Measurements from ENCODE around the gene NDST3.
A peak's percentile ranks its signal among the peaks of the same experiment; 100 is the strongest.
"Not testable (repeated sequence)": the region's sequence is repeated elsewhere in the genome, so short reads cannot be mapped to it uniquely, and the experiment has no call there.

The NDST3 gene

DNA sequence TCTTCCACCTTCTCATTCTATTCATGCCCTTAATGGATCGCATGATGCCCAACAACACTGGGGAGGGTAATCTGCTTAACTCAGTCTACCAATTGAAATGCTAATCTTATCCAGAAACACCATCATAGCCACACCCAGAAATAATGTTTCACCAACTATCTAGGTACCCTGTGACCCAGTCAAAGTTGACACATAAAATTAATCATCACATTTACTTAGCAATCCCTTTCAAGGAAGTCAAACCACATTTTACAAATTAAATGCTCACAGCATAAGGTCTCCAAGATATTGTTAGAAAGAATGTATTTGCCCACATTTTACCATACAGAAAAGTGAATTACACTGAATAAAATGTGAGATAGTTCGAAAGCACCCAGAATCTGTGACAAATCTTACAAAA, 226.0 kb downstream of the NDST3 start:
- Histone ChIP-seq H3K4me1 (ENCODE audit: control insufficient read depth, insufficient read depth, low read length) (no peaks in the 10 kb centered on the region), H3K27me3 (ENCODE audit: control insufficient read depth, insufficient read depth, low read length) (peaks cover 3% of the 10 kb centered on the region), H3K4me3 (ENCODE audit: low read depth, low read length) (no peak overlapping the region), H3K9me3 (ENCODE audit: control insufficient read depth, insufficient read depth, low read length) (no peaks in the 10 kb centered on the region), H3K36me3 (ENCODE audit: control insufficient read depth, insufficient read depth, low read length) (no peaks in the 10 kb centered on the region), H3K9ac (ENCODE audit: low read depth, low read length) (no peak overlapping the region)

DNA sequence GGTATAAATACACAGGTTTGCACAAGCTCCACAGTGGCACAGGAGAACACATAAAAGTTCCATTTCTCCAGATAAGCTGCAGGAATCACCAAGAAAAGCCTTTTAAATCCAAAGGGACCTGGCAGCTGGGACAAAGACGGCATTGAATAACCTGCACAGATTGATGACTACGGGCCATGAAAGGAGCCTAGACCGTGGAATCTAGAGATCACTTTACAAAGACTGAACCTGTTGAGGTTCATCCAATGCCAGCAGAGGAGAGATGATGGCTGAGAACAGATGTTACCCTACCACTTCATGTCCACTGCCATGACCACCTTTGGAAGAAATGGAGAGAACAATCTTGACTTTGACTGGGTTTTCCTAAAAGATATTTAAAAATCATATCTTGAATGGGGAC, 229.8 kb downstream of the NDST3 start:
- Histone ChIP-seq H3K36me3 (ENCODE audit: control insufficient read depth, insufficient read depth, low read length) (no peaks in the 10 kb centered on the region), H3K9ac (ENCODE audit: low read depth, low read length) (no peak overlapping the region), H3K4me3 (ENCODE audit: low read depth, low read length) (no peak overlapping the region), H3K9me3 (ENCODE audit: control insufficient read depth, insufficient read depth, low read length) (no peaks in the 10 kb centered on the region), H3K27me3 (ENCODE audit: control insufficient read depth, insufficient read depth, low read length) (peaks cover 3% of the 10 kb centered on the region), H3K4me1 (ENCODE audit: control insufficient read depth, insufficient read depth, low read length) (no peaks in the 10 kb centered on the region)

DNA sequence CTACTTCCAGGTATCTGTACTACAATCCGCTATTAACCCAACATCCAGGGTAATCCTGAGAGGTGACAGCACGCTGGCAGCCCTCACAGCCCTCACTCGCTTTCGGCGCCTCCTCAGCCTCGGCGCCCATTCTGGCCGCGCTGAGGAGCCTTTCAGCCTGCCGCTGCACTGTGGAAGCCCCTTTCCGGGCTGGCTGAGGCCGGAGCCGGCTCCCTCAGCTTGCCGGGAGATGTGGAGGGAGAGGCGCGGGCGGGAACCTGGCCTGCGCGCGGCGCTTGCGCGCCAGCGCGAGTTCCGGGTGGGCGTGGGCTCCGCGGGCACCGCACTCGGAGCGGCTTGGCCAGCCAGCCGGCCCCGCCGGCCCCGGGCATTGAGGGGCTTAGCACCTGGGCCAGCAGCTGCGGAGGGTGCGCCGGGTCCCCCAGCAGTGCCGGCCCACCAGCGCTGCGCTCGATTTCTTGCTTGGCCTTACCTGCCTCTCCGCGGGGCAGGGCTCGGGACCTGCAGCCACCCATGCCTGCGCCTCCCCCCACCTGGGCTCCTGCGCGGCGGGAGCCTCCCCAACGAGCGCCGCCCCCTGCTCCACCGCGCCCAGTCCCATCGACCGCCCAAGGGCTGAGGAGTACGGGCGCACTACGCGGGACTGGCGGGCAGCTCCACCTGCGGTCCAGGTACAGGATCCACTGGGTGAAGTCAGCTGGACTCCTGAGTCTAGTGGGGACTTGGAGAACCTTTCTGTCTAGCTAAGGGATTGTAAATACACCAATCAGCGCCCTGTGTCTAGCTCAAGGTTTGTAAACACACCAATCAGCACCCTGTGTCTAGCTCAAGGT, 231.2 kb downstream of the NDST3 start:
- no peaks in the 10 kb centered on the region for H3K4me1 ChIP-seq (ENCODE audit: control insufficient read depth, insufficient read depth, low read length)
- H3K9me3 ChIP-seq (ENCODE audit: control insufficient read depth, insufficient read depth, low read length): no peaks in the 10 kb centered on the region
- H3K4me3 ChIP-seq (ENCODE audit: low read depth, low read length): peak overlapping the region; percentile 50
- H3K36me3 ChIP-seq (ENCODE audit: control insufficient read depth, insufficient read depth, low read length): no peaks in the 10 kb centered on the region
- H3K9ac ChIP-seq (ENCODE audit: low read depth, low read length): peak overlapping the region; percentile 37
- H3K27me3 ChIP-seq (ENCODE audit: control insufficient read depth, insufficient read depth, low read length): peaks cover 3% of the 10 kb centered on the region

DNA sequence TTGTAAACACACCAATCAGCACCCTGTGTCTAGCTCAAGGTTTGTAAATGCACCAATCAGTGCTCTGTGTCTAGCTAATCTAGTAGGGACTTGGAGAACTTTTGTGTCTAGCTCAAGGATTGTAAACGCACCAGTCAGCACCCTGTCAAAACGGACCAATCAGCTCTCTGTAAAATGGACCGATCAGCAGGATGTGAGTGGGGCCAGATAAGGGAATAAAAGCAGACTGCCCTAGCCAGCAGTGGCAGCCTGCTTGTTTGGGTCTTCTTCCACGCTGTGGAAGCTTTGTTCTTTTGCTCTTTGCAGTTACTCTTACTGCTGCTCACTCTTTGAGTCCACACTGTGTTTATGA, 231.8 kb downstream of the NDST3 start:
- not testable (repeated sequence) for H3K4me1 ChIP-seq (ENCODE audit: control insufficient read depth, insufficient read depth, low read length); H3K4me3 ChIP-seq (ENCODE audit: low read depth, low read length); H3K27me3 ChIP-seq (ENCODE audit: control insufficient read depth, insufficient read depth, low read length); H3K36me3 ChIP-seq (ENCODE audit: control insufficient read depth, insufficient read depth, low read length); H3K9me3 ChIP-seq (ENCODE audit: control insufficient read depth, insufficient read depth, low read length); H3K9ac ChIP-seq (ENCODE audit: low read depth, low read length)

DNA sequence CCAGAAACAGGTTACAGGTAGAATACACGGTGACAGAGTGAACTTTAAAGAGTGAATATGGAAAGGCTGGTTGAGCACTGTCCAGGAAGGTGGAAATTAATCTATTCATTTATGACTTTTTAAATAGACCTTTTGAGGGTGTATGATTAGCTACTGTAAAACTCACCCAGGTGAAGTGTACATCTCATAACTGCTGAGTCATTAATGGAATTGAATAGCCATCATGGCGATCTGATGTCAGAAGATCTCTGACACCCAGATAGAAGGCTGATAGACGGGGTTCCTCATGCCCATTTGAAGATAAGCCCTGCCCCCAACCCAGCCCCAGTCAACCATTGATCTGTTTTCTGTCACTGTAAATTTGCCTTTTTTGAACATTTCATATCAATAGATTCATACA, 234.5 kb downstream of the NDST3 start:
- no peak overlapping the region for H3K4me3 ChIP-seq (ENCODE audit: low read depth, low read length)
- H3K9ac ChIP-seq (ENCODE audit: low read depth, low read length): no peak overlapping the region
- no peaks in the 10 kb centered on the region for H3K9me3 ChIP-seq (ENCODE audit: control insufficient read depth, insufficient read depth, low read length)
- no peaks in the 10 kb centered on the region for H3K4me1 ChIP-seq (ENCODE audit: control insufficient read depth, insufficient read depth, low read length)
- H3K36me3 ChIP-seq (ENCODE audit: control insufficient read depth, insufficient read depth, low read length): no peaks in the 10 kb centered on the region
- peaks cover 3% of the 10 kb centered on the region for H3K27me3 ChIP-seq (ENCODE audit: control insufficient read depth, insufficient read depth, low read length)

DNA sequence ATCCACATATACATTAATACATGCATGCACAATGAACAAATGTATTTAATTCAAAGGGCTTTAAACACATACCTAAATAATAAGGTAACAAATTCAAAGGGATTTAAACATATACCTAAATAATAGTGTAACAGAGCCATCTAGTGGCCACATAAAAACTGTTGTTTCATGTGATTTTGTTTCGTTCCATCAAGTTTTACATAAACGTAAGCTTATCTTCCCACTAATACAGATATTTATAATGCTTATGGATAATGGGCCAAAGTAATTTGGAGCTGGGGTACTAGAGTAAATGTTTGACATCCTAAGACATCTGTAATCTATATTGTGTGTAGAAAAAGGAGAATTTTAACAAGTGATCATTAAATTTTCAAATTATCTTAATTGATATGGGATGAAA, 236.2 kb downstream of the NDST3 start:
- H3K27me3 ChIP-seq (ENCODE audit: control insufficient read depth, insufficient read depth, low read length): no peaks in the 10 kb centered on the region
- no peak overlapping the region for H3K4me3 ChIP-seq (ENCODE audit: low read depth, low read length)
- H3K4me1 ChIP-seq (ENCODE audit: control insufficient read depth, insufficient read depth, low read length): no peaks in the 10 kb centered on the region
- H3K9ac ChIP-seq (ENCODE audit: low read depth, low read length): no peak overlapping the region
- no peaks in the 10 kb centered on the region for H3K9me3 ChIP-seq (ENCODE audit: control insufficient read depth, insufficient read depth, low read length)
- H3K36me3 ChIP-seq (ENCODE audit: control insufficient read depth, insufficient read depth, low read length): no peaks in the 10 kb centered on the region

DNA sequence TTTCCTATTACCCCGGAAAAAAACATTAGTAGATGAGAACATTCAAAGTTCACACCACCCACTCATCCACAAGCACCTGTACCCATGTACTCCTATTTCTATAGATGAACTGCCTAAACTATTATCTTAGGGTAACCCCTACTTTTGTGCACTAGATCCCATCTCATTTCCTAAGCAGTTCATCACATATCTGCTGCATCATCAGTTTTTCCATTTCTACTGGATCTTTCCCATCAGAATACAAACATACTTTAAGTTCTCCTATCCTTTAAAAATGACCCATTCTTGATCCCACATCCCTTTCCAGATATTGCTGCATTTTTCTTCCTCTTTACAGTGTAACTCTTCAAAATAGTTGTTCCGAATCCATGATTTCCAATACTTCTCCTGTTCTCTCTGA, 237.5 kb downstream of the NDST3 start:
- no peaks in the 10 kb centered on the region for H3K36me3 ChIP-seq (ENCODE audit: control insufficient read depth, insufficient read depth, low read length)
- no peaks in the 10 kb centered on the region for H3K4me1 ChIP-seq (ENCODE audit: control insufficient read depth, insufficient read depth, low read length)
- no peak overlapping the region for H3K4me3 ChIP-seq (ENCODE audit: low read depth, low read length)
- H3K9me3 ChIP-seq (ENCODE audit: control insufficient read depth, insufficient read depth, low read length): no peaks in the 10 kb centered on the region
- no peaks in the 10 kb centered on the region for H3K27me3 ChIP-seq (ENCODE audit: control insufficient read depth, insufficient read depth, low read length)
- no peak overlapping the region for H3K9ac ChIP-seq (ENCODE audit: low read depth, low read length)

DNA sequence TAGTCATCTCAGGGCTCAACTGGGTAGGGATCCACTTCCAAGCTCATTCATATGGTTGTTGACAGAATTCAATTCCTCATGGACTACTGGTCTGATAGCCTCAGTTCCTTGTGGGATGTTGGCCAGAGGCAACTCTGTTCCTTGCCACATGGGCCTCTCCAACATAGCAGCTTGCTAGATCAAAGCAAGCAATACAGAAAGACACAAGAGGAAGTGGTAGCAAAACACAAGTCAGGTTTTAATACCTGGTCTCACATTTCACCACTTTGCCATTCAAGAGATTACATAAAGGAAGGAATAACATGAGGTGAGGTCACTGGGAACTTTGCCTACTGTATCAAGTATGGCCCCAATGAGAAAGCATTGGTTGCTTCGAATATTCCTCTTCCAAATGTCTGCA, 239.4 kb downstream of the NDST3 start:
- no peaks in the 10 kb centered on the region for H3K27me3 ChIP-seq (ENCODE audit: control insufficient read depth, insufficient read depth, low read length)
- no peaks in the 10 kb centered on the region for H3K36me3 ChIP-seq (ENCODE audit: control insufficient read depth, insufficient read depth, low read length)
- no peak overlapping the region for H3K9ac ChIP-seq (ENCODE audit: low read depth, low read length)
- peaks cover 4% of the 10 kb centered on the region for H3K4me1 ChIP-seq (ENCODE audit: control insufficient read depth, insufficient read depth, low read length)
- no peaks in the 10 kb centered on the region for H3K9me3 ChIP-seq (ENCODE audit: control insufficient read depth, insufficient read depth, low read length)
- H3K4me3 ChIP-seq (ENCODE audit: low read depth, low read length): no peak overlapping the region

DNA sequence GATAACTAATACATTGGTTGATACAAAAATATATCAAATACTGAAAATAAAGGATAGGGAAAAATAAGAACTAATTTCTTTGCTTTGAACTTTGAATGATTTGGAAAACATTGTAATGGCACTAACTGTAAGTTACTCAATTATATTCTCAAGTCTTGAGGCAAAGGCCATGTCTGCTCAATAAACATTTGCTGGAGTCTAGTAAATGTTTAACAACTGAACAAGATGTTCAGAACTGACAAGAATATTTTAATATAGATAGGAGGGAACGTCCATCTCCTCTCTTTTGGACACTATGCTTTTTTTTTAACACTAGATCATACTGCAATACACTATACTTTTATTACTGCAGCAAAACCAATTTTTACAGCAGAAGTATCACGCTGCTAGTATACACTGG, 242.3 kb downstream of the NDST3 start:
- Histone ChIP-seq H3K36me3 (ENCODE audit: control insufficient read depth, insufficient read depth, low read length) (no peaks in the 10 kb centered on the region), H3K9me3 (ENCODE audit: control insufficient read depth, insufficient read depth, low read length) (no peaks in the 10 kb centered on the region), H3K4me3 (ENCODE audit: low read depth, low read length) (no peak overlapping the region), H3K27me3 (ENCODE audit: control insufficient read depth, insufficient read depth, low read length) (no peaks in the 10 kb centered on the region), H3K4me1 (ENCODE audit: control insufficient read depth, insufficient read depth, low read length) (peaks cover 4% of the 10 kb centered on the region), H3K9ac (ENCODE audit: low read depth, low read length) (no peak overlapping the region)

DNA sequence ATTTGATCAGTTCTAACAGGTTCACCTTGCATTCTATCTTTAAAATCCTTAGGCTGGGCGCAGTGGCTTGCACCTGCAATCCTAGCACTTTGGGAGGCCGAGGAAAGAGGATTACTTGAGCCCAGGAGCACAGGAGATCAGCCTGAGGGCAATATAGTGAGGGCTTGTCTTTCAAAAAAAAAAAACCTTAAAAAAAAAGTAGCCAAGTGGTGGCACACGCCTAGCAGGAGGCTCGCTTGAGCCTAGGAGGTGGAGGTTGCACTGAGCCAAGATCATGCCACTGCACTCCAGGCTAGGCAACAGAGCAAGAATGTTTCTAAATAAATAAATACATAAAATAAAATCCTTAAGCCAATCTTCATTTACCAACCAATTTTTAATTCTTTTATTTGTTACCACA, 243.0 kb downstream of the NDST3 start:
- no peaks in the 10 kb centered on the region for H3K9me3 ChIP-seq (ENCODE audit: control insufficient read depth, insufficient read depth, low read length)
- no peaks in the 10 kb centered on the region for H3K36me3 ChIP-seq (ENCODE audit: control insufficient read depth, insufficient read depth, low read length)
- no peaks in the 10 kb centered on the region for H3K27me3 ChIP-seq (ENCODE audit: control insufficient read depth, insufficient read depth, low read length)
- no peak overlapping the region for H3K9ac ChIP-seq (ENCODE audit: low read depth, low read length)
- no peak overlapping the region for H3K4me3 ChIP-seq (ENCODE audit: low read depth, low read length)
- H3K4me1 ChIP-seq (ENCODE audit: control insufficient read depth, insufficient read depth, low read length): peaks cover 4% of the 10 kb centered on the region

DNA sequence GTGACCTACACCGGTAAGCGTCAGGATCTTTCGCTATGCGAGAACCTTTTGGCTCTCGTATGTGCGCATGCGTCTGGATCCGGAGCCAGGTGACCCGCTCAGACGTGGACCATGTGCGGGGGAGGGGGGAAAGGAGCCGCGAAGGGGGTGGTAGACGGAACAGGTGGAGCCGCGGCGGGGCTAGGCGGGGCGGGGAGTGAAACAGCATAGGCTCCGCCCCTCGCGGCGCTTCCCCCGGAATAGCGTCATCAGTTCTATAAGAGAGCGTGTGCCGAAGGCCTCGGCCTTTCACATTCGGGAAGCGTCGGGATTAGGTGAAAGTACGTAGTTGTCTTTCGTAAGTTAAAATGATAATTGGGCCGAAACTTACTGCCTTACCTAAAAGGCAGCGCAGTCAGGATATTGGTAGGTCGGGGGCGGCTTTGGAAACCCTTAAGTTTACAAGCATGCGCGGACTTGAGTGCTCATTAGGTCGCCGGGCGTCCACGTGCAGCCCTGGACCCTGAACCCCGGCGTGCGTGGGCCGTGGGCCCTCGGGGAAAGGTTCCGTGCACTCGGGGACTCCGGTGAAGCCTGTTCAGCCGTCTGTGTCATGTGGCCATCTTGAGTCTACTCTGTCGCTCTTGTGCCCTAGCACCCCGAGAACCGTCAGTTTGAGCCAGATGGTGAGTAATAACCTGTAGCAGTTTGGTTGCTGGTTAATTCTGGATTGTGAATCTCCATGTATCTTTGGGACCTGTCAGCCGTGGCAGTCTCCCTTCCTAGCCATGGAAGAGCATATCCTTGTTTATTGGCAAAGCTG, 244.4 kb downstream of the NDST3 start:
- peak overlapping the region; percentile 90 for H3K9ac ChIP-seq (ENCODE audit: low read depth, low read length)
- no peaks in the 10 kb centered on the region for H3K36me3 ChIP-seq (ENCODE audit: control insufficient read depth, insufficient read depth, low read length)
- peak overlapping the region; percentile 69 for H3K4me3 ChIP-seq (ENCODE audit: low read depth, low read length)
- no peaks in the 10 kb centered on the region for H3K9me3 ChIP-seq (ENCODE audit: control insufficient read depth, insufficient read depth, low read length)
- peaks cover 4% of the 10 kb centered on the region for H3K4me1 ChIP-seq (ENCODE audit: control insufficient read depth, insufficient read depth, low read length)
- no peaks in the 10 kb centered on the region for H3K27me3 ChIP-seq (ENCODE audit: control insufficient read depth, insufficient read depth, low read length)

DNA sequence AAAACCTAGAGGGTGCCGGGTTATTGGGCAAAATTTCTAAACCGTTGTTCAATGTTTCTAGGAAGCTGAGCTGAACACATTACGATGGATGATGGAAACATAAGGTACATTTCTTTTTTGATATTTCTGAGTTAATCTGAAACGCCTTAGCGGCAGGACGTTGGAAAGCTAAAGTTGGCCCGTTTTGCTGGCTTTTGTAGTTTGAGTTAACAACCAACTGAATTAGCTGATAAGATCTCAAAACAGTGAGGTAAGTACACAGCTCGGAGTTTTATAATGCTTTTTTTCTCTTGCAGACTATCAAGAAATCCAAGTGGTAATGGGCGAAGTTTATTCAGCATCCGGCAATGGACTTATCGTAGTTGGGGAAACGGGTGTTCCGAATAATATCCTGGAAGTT, 245.0 kb downstream of the NDST3 start:
- Histone ChIP-seq H3K4me1 (ENCODE audit: control insufficient read depth, insufficient read depth, low read length) (peaks cover 4% of the 10 kb centered on the region), H3K4me3 (ENCODE audit: low read depth, low read length) (peak overlapping the region; percentile 69), H3K36me3 (ENCODE audit: control insufficient read depth, insufficient read depth, low read length) (no peaks in the 10 kb centered on the region), H3K27me3 (ENCODE audit: control insufficient read depth, insufficient read depth, low read length) (no peaks in the 10 kb centered on the region), H3K9me3 (ENCODE audit: control insufficient read depth, insufficient read depth, low read length) (no peaks in the 10 kb centered on the region), H3K9ac (ENCODE audit: low read depth, low read length) (peak overlapping the region; percentile 90)
